GM18499 (cell line): Measurements from ENCODE around the gene SEPTIN1.
"Not testable (repeated sequence)": the region's sequence is repeated elsewhere in the genome, so short reads cannot be mapped to it uniquely, and the experiment has no call there.

Experiments used
- ATAC-seq: cut with Tn5 transposase; IDR thresholded peaks from one replicate; pipeline ENCODE4 v1.9.1; 2021; ENCODE audit warnings: moderate number of reproducible peaks; ENCODE audit not compliant: insufficient read depth, unreplicated experiment

Gene SEPTIN1

DNA sequence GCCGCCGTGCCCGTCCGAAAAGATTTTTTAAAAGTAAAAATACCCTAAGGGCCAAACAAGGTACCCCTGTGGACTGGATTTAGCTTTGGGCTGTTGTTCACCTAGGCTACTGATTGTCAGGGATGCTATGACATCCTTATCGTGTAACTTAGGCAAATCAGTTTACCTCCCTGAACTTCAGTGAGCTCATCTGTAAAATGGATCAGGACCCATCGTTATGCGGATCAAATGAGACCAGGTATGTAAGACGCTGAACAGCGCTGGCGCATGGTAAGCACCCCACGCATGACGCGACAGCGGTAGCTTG lies 24.4 kb upstream of the SEPTIN1 start:
- ATAC-seq, result no peak

GRCh38 chr16:30401768-30402425 lies 19.5 kb upstream of the SEPTIN1 start:
- ATAC-seq, result no peak

DNA sequence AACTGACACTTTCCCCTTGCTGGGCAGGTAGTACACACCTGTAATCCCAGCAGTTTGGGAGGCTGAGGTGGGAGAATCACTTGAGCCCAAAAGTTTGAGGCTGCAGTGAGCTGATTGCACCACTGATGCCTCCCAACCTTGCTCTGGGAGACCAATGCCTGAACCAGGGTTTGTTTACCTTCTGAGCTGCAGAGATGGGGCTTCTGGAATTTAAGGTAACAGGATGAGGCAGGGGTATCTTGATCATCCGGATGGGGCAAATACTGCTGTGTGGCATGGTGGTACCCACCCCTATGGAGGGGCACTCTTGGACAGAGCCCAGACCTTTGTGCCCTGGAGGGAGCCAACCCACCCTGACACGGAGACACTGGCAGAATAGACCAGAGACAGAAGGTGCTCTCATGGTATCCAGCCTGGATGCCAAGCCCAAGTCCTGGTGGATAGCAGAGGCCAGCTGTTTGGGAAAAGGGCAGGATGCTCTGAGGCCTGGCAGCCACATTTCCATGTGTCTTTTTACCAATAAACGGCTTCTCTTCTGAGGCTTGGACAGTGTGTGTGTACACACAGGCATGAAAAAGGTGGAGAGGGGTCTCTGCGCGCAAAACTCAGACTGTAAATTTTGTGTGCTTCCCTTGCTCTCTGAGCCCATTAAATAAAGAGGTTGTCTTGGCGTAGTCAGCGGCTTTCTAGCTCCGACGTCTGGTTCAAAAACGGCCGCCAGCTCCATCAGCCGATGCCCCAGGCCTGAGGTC lies 17.2 kb upstream of the SEPTIN1 start:
- no peak for ATAC-seq

DNA sequence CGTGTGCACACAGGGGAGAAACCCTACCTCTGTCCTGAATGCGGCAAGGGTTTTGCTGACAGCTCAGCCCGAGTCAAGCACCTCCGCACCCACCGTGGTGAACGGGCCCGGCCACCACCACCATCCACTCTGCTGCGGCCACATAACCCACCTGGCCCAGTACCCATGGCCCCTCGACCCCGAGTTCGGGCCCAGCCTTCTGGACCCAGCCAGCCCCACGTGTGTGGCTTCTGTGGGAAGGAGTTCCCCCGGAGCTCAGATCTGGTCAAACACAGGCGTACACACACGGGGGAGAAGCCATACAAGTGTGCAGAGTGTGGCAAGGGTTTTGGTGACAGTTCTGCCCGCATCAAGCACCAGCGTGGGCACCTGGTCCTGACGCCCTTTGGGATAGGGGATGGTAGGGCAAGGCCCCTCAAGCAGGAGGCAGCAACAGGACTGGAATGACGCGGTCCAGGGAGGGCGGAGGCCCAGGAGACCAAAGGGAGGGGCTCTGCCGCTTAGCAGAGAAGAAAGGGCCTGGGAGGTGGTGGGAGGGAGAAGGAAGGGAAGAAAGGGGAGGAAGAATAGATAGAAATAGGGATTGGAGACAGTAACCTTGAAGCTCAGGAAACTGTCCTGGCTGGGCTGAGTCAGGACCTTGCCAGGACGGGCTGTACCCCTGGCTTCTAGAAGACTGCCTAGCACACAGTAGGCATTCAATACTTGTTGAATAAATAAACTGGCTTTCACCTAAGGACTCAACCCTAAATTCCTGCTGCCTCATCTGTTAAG lies 16.5 kb upstream of the SEPTIN1 start:
- no peak for ATAC-seq

DNA sequence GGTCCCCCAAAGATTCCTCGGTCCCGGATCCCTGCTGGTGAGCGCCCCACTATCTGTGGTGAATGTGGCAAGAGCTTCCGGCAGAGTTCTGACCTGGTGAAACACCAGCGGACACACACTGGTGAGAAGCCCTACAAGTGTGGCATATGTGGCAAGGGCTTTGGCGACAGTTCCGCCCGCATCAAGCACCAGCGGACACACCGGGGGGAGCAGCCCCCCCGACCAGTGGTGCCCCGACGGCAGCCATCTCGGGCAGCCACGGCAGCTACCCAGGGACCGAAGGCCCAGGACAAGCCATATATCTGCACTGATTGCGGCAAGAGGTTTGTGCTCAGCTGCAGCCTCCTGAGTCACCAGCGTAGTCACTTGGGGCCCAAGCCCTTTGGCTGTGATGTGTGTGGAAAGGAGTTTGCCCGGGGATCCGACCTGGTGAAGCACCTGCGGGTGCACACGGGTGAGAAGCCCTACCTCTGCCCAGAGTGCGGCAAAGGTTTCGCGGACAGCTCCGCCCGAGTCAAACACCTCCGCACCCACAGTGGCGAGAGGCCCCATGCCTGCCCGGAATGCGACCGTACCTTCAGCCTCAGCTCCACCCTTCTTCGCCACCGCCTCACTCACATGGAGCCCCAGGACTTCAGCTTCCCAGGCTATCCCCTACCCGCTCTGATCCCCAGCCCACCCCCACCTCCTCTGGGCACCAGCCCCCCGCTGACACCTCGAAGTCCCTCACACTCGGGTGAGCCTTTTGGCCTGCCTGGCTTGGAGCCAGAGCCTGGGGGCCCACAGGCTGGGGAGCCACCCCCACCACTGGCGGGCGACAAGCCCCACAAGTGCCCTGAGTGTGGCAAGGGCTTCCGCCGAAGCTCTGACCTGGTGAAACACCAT lies 15.7 kb upstream of the SEPTIN1 start:
- ATAC-seq, result no peak

GRCh38 chr16:30397056-30397455 lies 14.7 kb upstream of the SEPTIN1 start:
- ATAC-seq, result no peak

- ATAC-seq, result not testable (repeated sequence)
Measured at GRCh38 chr16:30396627-30397026, 14.3 kb upstream of the SEPTIN1 start.

DNA sequence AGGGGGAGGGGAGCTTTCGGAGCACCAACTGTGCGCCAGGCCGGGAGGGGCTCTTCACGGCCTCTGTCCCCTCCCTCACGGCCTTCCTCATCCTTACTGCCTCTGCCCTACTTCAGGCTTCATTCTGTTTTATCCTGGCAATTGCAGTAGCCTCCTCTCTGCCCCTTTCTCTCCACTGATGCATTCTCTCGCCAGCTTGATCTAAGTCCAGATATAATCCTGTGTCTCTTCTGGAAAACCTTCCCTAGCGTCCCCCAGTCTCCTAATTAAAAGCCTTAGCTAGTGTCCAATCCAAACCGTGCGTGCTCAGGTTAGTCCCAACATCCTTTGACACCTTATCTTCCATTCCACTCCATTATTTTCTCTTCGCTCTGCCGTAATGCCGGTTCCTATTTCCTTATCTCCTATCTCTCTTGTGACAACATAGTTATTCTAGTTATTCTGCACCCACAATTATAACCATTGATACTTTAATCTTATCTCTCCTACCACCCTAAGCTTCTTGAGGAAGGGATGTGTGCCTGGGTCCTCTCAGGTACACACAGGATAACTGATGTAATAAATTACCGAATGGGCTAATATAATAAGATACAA lies 13.7 kb upstream of the SEPTIN1 start:
- ATAC-seq, result no peak

DNA sequence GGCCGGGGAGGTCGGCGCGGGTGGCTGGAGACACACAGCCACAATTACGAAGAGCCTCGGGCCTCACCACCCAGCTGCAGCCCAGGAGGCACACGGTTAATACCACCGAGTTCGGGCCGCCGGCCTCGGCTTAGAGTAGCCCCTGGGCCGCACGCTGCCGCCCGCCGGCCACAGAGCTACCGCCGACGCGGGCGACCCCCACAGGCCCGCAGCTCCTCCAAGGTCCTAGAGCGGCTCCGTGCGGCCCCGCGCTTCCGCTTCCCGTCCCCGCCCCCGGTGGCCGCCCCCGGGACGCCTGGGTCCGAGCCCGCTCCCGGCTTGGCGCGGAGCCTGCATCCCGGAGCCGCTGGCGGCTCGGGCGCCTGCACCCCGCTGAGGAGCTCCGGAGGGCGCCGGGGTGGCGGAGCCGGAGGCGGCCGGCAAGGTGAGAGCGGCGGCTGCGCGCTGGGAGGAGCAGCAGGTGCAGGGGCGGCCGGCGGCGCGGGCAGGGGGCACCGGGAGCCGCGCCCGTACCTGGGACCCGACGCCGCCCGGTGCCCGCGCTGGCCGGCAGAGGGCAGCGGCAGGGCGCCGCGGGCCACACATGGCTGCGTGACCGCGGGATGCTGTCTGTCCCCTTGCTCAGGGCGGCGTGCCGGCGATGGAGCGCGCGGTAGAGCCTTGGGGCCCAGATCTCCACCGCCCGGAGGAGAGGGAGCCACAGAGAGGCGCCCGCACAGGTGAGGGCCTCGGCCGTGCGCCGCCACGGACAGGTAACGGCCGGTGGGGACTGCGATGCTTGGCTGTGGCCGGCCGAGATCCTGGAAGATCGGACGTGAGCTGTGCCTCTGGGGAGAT lies 13.0 kb upstream of the SEPTIN1 start, which contains the start of gene ZNF48:
Gene ZNF48, plus strand, starts transcription at position 266 of the 837 bp plus-strand sequence. Its CDS starts 375 bp downstream, at position 641.
- ATAC-seq, result no peak

GRCh38 chr16:30394592-30395154 lies 12.3 kb upstream of the SEPTIN1 start:
- no peak for ATAC-seq

DNA sequence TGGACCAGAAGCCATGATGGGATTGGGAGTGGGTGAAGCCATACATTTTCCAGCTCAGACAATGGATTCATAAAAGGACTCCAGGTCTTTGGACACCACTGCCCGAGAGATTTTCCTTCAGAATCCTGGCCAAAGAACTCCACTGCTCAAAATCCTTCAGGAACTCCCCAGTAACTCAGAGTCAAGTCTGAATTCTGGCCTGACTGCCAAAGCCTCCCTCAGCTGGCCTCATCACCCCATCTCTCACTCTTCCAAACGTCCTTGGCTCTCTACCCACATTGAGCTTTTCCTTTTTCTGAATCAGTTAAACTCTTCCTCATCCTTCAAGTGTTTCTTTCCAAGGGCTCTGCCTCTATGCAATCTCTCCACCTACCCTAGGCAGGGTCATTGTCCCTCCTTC lies 1.2 kb upstream of the SEPTIN1 start:
- no peak for ATAC-seq

DNA sequence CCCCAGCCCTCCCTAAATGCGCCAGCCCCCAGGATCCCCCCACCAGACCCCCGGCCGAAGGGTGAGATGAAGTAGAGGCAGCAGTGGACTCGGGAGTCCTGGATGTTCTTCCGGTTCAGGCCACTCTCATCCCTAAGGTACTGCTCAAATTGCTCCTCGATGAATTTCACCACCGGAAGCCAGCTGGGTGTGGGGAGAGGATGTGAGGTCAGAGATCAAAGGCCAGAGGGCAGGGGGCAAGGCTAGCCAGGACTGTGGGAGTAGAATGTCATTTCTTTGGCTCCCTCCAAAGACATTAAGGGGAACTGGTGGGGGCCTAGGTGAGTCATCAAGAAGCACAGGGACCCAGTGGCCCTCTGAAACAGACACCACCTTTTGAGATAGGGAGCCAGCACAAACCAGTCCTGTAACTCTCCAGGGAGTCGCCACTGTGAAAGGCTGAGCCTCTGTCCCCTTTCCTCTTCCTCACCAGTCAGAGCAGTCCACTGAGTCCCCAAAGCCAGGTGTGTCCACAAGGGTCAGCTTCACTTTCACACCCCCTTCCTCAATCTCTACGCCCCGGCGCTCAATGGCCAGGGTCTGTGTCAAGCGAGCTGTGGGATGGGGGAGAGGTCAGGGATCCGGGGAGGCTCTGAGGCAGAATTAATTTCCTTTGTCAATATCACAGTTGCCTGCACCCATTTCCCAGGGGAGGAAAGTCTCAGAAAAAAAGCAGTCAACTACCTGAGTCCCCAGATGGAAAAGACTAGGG lies 895 bp downstream of the SEPTIN1 start:
- ATAC-seq, result no peak

DNA sequence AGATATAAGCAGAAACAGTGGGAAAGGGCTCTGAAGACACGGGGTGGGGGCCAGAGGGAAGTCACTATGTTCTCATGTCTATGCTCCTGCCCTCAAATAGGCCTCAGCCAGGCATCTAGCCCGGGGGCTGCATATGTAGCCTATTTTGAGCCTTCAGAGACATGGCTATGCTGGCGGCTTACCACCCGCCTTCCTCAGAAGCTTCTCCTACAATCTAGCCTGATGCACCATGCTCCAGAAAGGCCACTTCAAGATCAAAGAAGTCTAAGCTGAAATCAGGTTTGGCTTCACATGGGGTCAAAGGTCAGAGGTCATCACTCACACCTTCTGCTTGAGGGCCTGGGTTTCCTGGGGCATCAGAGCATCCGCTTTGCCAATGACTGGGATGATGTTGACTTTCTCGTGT lies 1.6 kb downstream of the SEPTIN1 start:
- ATAC-seq, result no peak

- no peak for ATAC-seq
Measured at GRCh38 chr16:30380072-30380802, 2.1 kb downstream of the SEPTIN1 start.

DNA sequence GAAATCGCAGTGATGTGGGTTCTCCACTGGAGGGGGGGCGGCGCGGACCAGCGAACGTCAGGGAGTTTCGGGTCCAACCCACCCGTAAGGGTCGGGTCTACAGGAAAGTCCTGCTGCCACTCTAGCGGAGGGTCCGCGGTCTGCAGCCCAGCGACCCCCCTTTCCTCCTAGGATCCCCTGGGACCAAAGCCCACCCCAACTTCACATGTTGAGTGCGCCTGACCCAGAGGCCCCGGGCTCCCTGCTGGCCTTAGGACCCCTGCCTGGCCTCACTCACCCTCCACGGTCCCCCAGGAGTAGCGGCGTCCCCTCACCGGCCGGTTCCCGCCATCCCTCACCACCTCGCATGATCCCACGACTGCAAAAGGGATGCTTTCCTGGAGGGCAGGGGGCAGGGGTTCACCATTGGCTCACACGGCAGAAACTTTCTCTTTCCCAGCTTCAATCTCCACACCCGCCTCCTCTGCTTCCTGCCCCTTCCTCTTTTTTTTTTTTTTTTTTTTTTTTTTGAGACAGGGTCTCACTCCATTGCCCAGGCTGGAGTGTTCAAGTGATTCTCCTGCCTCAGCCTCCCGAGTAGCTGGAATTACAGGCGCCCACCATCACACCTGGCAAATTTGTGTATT lies 3.1 kb downstream of the SEPTIN1 start:
- no peak for ATAC-seq

- peak; percentile 61 for ATAC-seq
Measured at GRCh38 chr16:30378236-30379157, 3.9 kb downstream of the SEPTIN1 start.
